Forelimb muscle (tissue), 1 donor: ENCODE data around the gene LGALS9. TPM values are rescaled to one million over a fixed set of nuclear protein-coding genes. Genes with fewer than 3 reads are reported as not detected.
"Not testable (repeated sequence)": the region's sequence is repeated elsewhere in the genome, so short reads cannot be mapped to it uniquely, and the experiment has no call there.

ENCODE experiments used
- DNase-seq: peaks from one replicate; pipeline ENCODE4 v3.0.0-alpha.2; 2013; ENCODE audit warnings: low read depth
- polyA plus RNA-seq: library from polyadenylated mRNA; unstranded; fragments of 120-200 nt; gene quantifications from one replicate; pipeline ENCODE4 v1.2.1, GENCODE V29; 2013; ENCODE audit not compliant: insufficient read length

Gene LGALS9
- polyA plus RNA-seq, 1 donor = 8.5 TPM

GRCh38 chr17:27686322-27686721 lies 55.3 kb downstream of the LGALS9 start:
- not testable (repeated sequence) for DNase-seq

DNA sequence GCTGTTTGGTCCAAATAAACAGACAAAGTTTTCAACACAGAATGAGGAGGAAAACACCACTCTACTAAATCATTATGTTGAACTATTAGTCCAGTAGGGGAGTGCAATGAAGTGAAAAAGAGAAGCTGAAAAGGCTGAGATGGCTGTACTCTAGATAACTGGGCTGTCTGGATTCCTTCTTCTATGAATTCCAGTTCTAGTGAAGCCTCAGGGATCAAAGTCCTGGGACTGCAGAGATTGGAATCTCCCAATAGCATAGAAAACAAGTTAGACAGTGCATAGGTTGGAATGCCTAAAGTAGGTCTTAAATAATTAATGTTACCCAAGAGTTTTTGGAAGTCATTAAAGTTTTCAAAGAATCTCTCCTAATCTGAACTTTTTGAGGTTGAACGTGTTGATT lies 59.9 kb downstream of the LGALS9 start:
- DNase-seq = no peak

GRCh38 chr17:27695254-27695814 lies 64.3 kb downstream of the LGALS9 start:
- not testable (repeated sequence) for DNase-seq

Other genes with a start within 250 kb of the LGALS9 start
- gene KSR1, start 174.7 kb upstream of the LGALS9 start, polyA plus RNA-seq = 104 TPM
- 2.3 TPM for gene NOS2, start 169.3 kb downstream of the LGALS9 start, polyA plus RNA-seq